K562 (cell line): ENCODE data around the gene ULK1. TPM values are rescaled to one million over a fixed set of nuclear protein-coding genes. Genes with fewer than 3 reads are reported as not detected.

Experiments used
- MAZ ChIP-seq, 2 experiments: fragments of 450-650 bp in 1 of 2; sonication (generic) in 1 of 2; formaldehyde crosslinking; IDR thresholded peaks in 1 of 2; conservative IDR thresholded peaks in 1 of 2; 2 replicates each; pipeline versions ENCODE4 v1.4.0 to v1.5.0; 2020; ENCODE audit warnings: mild to moderate bottlenecking in 1 of 2, missing genetic modification reagents in 1 of 2
- MED1 ChIP-seq: sonication (generic); formaldehyde crosslinking; IDR thresholded peaks from 2 replicates; pipeline ENCODE4 v1.8.1; 2023; ENCODE audit warnings: missing genetic modification reagents, borderline replicate concordance
- MTA1 ChIP-seq: fragments of 450-650 bp; IDR thresholded peaks from 2 replicates; pipeline ENCODE4 v1.6.1; 2017; ENCODE audit warnings: borderline replicate concordance
- NCOA1 ChIP-seq: fragments of 450-650 bp; IDR thresholded peaks from 2 replicates; pipeline ENCODE4 v1.6.1; 2016; ENCODE audit warnings: low read depth
- SMAD2 ChIP-seq: fragments of 150-350 bp; IDR thresholded peaks from 2 replicates; pipeline ENCODE4 v1.6.1; 2014; ENCODE audit warnings: low read depth, mild to moderate bottlenecking, low read length
- SRSF1 ChIP-seq: fragments of 200-400 bp; formaldehyde crosslinking; IDR thresholded peaks from 2 replicates; pipeline ENCODE4 v1.6.1; 2017; ENCODE audit warnings: mild to moderate bottlenecking, low read depth, low read length, moderate library complexity
- U2AF2 ChIP-seq: fragments of 200-400 bp; formaldehyde crosslinking; optimal IDR thresholded peaks from 2 replicates; pipeline ENCODE3; 2017; ENCODE audit warnings: low read depth, mild to moderate bottlenecking, low read length
- ZNF121 ChIP-seq: sonication (generic); formaldehyde crosslinking; conservative IDR thresholded peaks from 2 replicates; pipeline ENCODE4 v1.8.0; 2022; ENCODE audit warnings: missing genetic modification reagents
- polyA plus RNA-seq, 8 experiments: library from polyadenylated mRNA; depleted of rRNA in 4 of 8; stranded (reverse) in 5 of 8; unstranded in 3 of 8; fragments of >200 nt; fragmentation: Nextera tagmentation in 2 of 8; fragmentation: Illumina TruSeq in 1 of 8; extraction: Ambion mirVana in 2 of 8; extraction: Trizol in 1 of 8; gene quantifications; 2 replicates each; pipeline versions ENCODE4 v1.2.1 to v1.2.3, GENCODE V29; 2011 to 2014; ENCODE audit warnings: inconsistent platforms in 1 of 8, missing spikeins in 1 of 8
- total RNA-seq, 7 experiments: library from RNA; depleted of rRNA in 6 of 7; stranded (reverse); fragments of >200 nt in 6 of 7; fragmentation: Illumina TruSeq in 2 of 7; extraction: Trizol in 2 of 7; gene quantifications; 2 replicates each; pipeline versions ENCODE4 v1.2.1 to v1.2.3, GENCODE V29; 2011 to 2021; ENCODE audit warnings: low replicate concordance in 1 of 7
- TF ChIP-seq, protein P1 (sequence below), 2 experiments: fragments of 450-650 bp in 1 of 2; sonication (generic) in 1 of 2; formaldehyde crosslinking in 1 of 2; IDR thresholded peaks in 1 of 2; conservative IDR thresholded peaks in 1 of 2; 2 replicates each; pipeline versions ENCODE4 v1.6.1 to v1.8.1; 2016 to 2023; ENCODE audit warnings: mild to moderate bottlenecking in 2 of 2, moderate library complexity in 2 of 2, inconsistent platforms in 1 of 2, missing genetic modification reagents in 1 of 2
- TF ChIP-seq, protein P2 (sequence below): fragments of 450-650 bp; formaldehyde crosslinking; IDR thresholded peaks from 2 replicates; pipeline ENCODE4 v1.4.0; 2022; ENCODE audit warnings: missing genetic modification characterization
- TF ChIP-seq, protein P3 (sequence below): fragments of 200-800 bp; sonication (Bioruptor generic); IDR thresholded peaks from 2 replicates; pipeline ENCODE4 v1.6.1; 2017; ENCODE audit warnings: missing genetic modification characterization, missing compliant biosample characterization
- TF ChIP-seq, protein P4 (sequence below): sonication (generic); formaldehyde crosslinking; IDR thresholded peaks from 2 replicates; pipeline ENCODE4 v1.8.0; 2022; ENCODE audit warnings: mild to moderate bottlenecking, missing genetic modification reagents
- TF ChIP-seq, protein P5 (sequence below): sonication (generic); formaldehyde crosslinking; IDR thresholded peaks from 2 replicates; pipeline ENCODE4 v1.8.0; 2022; ENCODE audit warnings: mild to moderate bottlenecking, missing genetic modification reagents

ULK1 gene
- total and polyA plus RNA-seq, 9 of the 15 experiments (the other 6 are each of a cell fraction or from before 2014, with no cell fraction given): 0.15 to 29.4 (median 2.5) TPM

DNA sequence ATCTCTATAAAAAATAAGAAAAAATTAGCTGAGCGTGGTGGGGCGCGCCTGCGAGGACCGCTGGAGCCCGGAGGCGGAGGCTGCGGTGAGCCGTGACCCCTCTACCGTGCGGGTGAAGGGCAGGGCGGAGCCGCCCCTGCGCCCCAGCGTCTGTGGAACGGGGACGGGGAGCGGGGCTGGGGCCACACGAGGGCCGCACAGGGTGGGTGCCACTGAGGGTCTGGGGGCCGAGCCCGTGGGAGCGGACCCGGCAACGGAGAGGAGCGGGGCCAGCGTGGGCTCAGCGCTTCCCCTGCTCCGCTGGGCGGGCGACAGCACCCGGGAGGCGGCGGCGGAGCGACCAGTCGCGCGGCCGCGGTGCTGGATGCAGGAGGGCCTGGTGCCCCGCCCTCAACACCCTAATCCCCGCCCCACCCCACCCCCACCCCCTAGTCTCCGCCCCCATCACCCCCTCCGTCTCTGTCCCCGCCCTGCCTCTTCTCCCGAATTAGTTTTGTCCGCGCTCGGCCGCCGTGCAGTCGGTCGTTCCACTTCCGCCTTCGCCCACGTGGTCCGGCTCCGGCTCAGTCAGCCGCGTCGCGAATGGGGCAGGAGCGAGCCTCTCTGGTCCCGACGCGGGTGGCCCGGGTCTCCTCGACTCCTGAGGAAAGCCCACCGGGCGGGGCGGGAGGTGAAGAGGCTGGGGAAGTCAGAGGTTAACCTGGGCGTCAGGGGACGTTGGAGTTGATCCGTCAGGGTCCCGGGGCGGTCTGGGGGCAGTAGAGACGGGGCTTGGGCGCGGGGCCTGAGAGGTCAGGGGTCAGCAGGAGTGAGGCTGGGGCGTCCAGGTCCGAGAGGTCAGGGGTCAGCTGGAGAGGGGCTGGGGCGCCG is 34.5 kb downstream of the ULK1 start, which contains the start of gene PUS1 (continued):
- TF ChIP-seq, protein P1, sequence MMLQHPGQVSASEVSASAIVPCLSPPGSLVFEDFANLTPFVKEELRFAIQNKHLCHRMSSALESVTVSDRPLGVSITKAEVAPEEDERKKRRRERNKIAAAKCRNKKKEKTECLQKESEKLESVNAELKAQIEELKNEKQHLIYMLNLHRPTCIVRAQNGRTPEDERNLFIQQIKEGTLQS (IDR thresholded peaks at IDR 0.05): no peak
- TF ChIP-seq, protein P1 (CRISPR knock-in tag; conservative IDR thresholded peaks at IDR 0.05): 0 out of 2 replicates have a peak, but pooled peaks have one; percentile 10
- no peak for TF ChIP-seq SMAD2
- no peak for TF ChIP-seq NCOA1
- no peak for TF ChIP-seq MED1 (CRISPR knock-in tag)
- TF ChIP-seq U2AF2: no peak
- TF ChIP-seq, protein P2, sequence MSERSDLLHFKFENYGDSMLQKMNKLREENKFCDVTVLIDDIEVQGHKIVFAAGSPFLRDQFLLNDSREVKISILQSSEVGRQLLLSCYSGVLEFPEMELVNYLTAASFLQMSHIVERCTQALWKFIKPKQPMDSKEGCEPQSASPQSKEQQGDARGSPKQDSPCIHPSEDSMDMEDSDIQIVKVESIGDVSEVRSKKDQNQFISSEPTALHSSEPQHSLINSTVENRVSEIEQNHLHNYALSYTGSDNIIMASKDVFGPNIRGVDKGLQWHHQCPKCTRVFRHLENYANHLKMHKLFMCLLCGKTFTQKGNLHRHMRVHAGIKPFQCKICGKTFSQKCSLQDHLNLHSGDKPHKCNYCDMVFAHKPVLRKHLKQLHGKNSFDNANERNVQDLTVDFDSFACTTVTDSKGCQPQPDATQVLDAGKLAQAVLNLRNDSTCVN (CRISPR knock-in tag): no peak
- TF ChIP-seq MTA1: no peak
- 0 out of 2 replicates have a peak, but pooled peaks have one; percentile 23 for TF ChIP-seq SRSF1
- TF ChIP-seq MAZ (CRISPR knock-in tag; conservative IDR thresholded peaks at IDR 0.05 in 1 of 2, IDR thresholded peaks at IDR 0.05 in 1 of 2): peak in 1 of 2 experiments; percentile 84
- TF ChIP-seq, protein P3, sequence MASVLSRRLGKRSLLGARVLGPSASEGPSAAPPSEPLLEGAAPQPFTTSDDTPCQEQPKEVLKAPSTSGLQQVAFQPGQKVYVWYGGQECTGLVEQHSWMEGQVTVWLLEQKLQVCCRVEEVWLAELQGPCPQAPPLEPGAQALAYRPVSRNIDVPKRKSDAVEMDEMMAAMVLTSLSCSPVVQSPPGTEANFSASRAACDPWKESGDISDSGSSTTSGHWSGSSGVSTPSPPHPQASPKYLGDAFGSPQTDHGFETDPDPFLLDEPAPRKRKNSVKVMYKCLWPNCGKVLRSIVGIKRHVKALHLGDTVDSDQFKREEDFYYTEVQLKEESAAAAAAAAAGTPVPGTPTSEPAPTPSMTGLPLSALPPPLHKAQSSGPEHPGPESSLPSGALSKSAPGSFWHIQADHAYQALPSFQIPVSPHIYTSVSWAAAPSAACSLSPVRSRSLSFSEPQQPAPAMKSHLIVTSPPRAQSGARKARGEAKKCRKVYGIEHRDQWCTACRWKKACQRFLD: peak; percentile 92
- TF ChIP-seq, protein P4, sequence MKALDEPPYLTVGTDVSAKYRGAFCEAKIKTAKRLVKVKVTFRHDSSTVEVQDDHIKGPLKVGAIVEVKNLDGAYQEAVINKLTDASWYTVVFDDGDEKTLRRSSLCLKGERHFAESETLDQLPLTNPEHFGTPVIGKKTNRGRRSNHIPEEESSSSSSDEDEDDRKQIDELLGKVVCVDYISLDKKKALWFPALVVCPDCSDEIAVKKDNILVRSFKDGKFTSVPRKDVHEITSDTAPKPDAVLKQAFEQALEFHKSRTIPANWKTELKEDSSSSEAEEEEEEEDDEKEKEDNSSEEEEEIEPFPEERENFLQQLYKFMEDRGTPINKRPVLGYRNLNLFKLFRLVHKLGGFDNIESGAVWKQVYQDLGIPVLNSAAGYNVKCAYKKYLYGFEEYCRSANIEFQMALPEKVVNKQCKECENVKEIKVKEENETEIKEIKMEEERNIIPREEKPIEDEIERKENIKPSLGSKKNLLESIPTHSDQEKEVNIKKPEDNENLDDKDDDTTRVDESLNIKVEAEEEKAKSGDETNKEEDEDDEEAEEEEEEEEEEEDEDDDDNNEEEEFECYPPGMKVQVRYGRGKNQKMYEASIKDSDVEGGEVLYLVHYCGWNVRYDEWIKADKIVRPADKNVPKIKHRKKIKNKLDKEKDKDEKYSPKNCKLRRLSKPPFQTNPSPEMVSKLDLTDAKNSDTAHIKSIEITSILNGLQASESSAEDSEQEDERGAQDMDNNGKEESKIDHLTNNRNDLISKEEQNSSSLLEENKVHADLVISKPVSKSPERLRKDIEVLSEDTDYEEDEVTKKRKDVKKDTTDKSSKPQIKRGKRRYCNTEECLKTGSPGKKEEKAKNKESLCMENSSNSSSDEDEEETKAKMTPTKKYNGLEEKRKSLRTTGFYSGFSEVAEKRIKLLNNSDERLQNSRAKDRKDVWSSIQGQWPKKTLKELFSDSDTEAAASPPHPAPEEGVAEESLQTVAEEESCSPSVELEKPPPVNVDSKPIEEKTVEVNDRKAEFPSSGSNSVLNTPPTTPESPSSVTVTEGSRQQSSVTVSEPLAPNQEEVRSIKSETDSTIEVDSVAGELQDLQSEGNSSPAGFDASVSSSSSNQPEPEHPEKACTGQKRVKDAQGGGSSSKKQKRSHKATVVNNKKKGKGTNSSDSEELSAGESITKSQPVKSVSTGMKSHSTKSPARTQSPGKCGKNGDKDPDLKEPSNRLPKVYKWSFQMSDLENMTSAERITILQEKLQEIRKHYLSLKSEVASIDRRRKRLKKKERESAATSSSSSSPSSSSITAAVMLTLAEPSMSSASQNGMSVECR (CRISPR knock-in tag): peak; percentile 98
- no peak for TF ChIP-seq ZNF121 (CRISPR knock-in tag)
- TF ChIP-seq, protein P5, sequence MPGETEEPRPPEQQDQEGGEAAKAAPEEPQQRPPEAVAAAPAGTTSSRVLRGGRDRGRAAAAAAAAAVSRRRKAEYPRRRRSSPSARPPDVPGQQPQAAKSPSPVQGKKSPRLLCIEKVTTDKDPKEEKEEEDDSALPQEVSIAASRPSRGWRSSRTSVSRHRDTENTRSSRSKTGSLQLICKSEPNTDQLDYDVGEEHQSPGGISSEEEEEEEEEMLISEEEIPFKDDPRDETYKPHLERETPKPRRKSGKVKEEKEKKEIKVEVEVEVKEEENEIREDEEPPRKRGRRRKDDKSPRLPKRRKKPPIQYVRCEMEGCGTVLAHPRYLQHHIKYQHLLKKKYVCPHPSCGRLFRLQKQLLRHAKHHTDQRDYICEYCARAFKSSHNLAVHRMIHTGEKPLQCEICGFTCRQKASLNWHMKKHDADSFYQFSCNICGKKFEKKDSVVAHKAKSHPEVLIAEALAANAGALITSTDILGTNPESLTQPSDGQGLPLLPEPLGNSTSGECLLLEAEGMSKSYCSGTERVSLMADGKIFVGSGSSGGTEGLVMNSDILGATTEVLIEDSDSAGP (CRISPR knock-in tag): no peak
